ENCODE data around the gene AKR1D1. TPM values are rescaled to one million over a fixed set of nuclear protein-coding genes. Genes with fewer than 3 reads are reported as not detected.

The AKR1D1 gene
- total RNA-seq, 1 experiment from 2014 or later: 0.10 TPM

- DNase-seq (ENCODE audit: low read depth, low spot score) (no peak), ATAC-seq (no peak)
- no peaks in the 10 kb centered on the region for H3K9me3 ChIP-seq (ENCODE audit: control insufficient read depth in 1 of 2, insufficient read depth in 1 of 2, low read depth in 1 of 2, low read length in 2 of 2)
- BruUV-seq (replicated peaks): no TSS peak
- no peak overlapping the region for H2AFZ ChIP-seq (ENCODE audit: low read depth, low read length, poor library complexity, severe bottlenecking)
- no peaks in the 10 kb centered on the region for H3K27me3 ChIP-seq (ENCODE audit: insufficient read depth, low read length)
- no peak for TF ChIP-seq SRF (IDR thresholded peaks at IDR 0.05; ENCODE audit: low read depth)
- H3K36me3 ChIP-seq (ENCODE audit: control insufficient read depth in 1 of 2, insufficient read depth in 2 of 2, low read length in 2 of 2): no peaks in the 10 kb centered on the region
- no peak overlapping the region for H3K27ac ChIP-seq (ENCODE audit: low read depth, low read length)
- H3K9ac ChIP-seq (ENCODE audit: low read length): no peak overlapping the region
- H4K20me1 ChIP-seq (ENCODE audit: insufficient read depth): no peaks in the 10 kb centered on the region
- POLR2A ChIA-PET: interaction anchor here (0.6 kb wide), 1 partner anchor 50 kb away, joined by 4 read pairs; no protein-coding TSS in a partner anchor
- no peaks in the 10 kb centered on the region for H3K4me1 ChIP-seq (ENCODE audit: control insufficient read depth in 1 of 2, insufficient read depth in 2 of 2, low read length in 2 of 2)
- intact Hi-C loops (cut with micrococcal nuclease): no loop called here
- H3K4me3 ChIP-seq (replicated peaks in 1 of 2; ENCODE audit: low read depth in 1 of 2, low read length in 2 of 2): no peak overlapping the region
- H3K9me2 ChIP-seq (ENCODE audit: insufficient read depth): no peaks in the 10 kb centered on the region
- no peak overlapping the region for H3K4me2 ChIP-seq (ENCODE audit: low read length)
- CTCF ChIA-PET: no interaction called here
- RAD21 ChIA-PET (ENCODE audit: low non-redundant PET in 1 of 2, low total read pairs in 2 of 2, uncharacterized antibody in 2 of 2, unreplicated experiment in 2 of 2): no interaction called here
- no peaks in the 10 kb centered on the region for H3K79me2 ChIP-seq (ENCODE audit: insufficient read depth, low read length)
These were observed 16.3 kb downstream of the AKR1D1 start for GRCh38 chr7:138092486-138093028.

- DNase-seq (ENCODE audit: low read depth, low spot score) (no peak), ATAC-seq (no peak)
- Histone ChIP-seq H3K4me2 (ENCODE audit: low read length) (no peak overlapping the region), H3K9me2 (ENCODE audit: insufficient read depth) (no peaks in the 10 kb centered on the region), H3K27ac (ENCODE audit: low read depth, low read length) (no peak overlapping the region), H2AFZ (ENCODE audit: low read depth, low read length, poor library complexity, severe bottlenecking) (no peak overlapping the region), H3K79me2 (ENCODE audit: insufficient read depth, low read length) (no peaks in the 10 kb centered on the region), H3K27me3 (ENCODE audit: insufficient read depth, low read length) (no peaks in the 10 kb centered on the region), H3K4me3 (replicated peaks in 1 of 2; ENCODE audit: low read depth in 1 of 2, low read length in 2 of 2) (no peak overlapping the region), H3K4me1 (ENCODE audit: control insufficient read depth in 1 of 2, insufficient read depth in 2 of 2, low read length in 2 of 2) (no peaks in the 10 kb centered on the region), H3K36me3 (ENCODE audit: control insufficient read depth in 1 of 2, insufficient read depth in 2 of 2, low read length in 2 of 2) (no peaks in the 10 kb centered on the region), H3K9me3 (ENCODE audit: control insufficient read depth in 1 of 2, insufficient read depth in 1 of 2, low read depth in 1 of 2, low read length in 2 of 2) (no peaks in the 10 kb centered on the region), H3K9ac (ENCODE audit: low read length) (no peak overlapping the region), H4K20me1 (ENCODE audit: insufficient read depth) (no peaks in the 10 kb centered on the region)
- RAD21 ChIA-PET (ENCODE audit: low non-redundant PET in 1 of 2, low total read pairs in 2 of 2, uncharacterized antibody in 2 of 2, unreplicated experiment in 2 of 2): no interaction called here
- intact Hi-C loops (cut with micrococcal nuclease): no loop called here
- POLR2A ChIA-PET: no interaction called here
- CTCF ChIA-PET: interaction anchor here (1.7 kb wide), 1 partner anchor 642 kb away, joined by 6 read pairs; no protein-coding TSS in a partner anchor
- no TSS peak for BruUV-seq (replicated peaks)
- TF ChIP-seq ATF3 (IDR thresholded peaks at IDR 0.05): no peak
- no peak for TF ChIP-seq SP1 (IDR thresholded peaks at IDR 0.05; ENCODE audit: low read depth)
- no peak for TF ChIP-seq MAX (IDR thresholded peaks at IDR 0.05)
- no peak for TF ChIP-seq ELF1 (IDR thresholded peaks at IDR 0.05; ENCODE audit: borderline replicate concordance, low read depth)
- no peak for TF ChIP-seq POLR2AphosphoS5 (IDR thresholded peaks at IDR 0.05; ENCODE audit: low read depth, low read length)
- TF ChIP-seq ZFX (IDR thresholded peaks at IDR 0.05): no peak
- no peak for TF ChIP-seq EZH2phosphoT487 (IDR thresholded peaks at IDR 0.05; ENCODE audit: borderline replicate concordance)
- TF ChIP-seq RAD21 (IDR thresholded peaks at IDR 0.05; ENCODE audit: low read depth): no peak
- TF ChIP-seq CTCF (IDR thresholded peaks at IDR 0.05 in 2 of 3, conservative IDR thresholded peaks at IDR 0.05 in 1 of 3; ENCODE audit: borderline replicate concordance in 1 of 3, insufficient read depth in 1 of 3, low read depth in 2 of 3, low read length in 2 of 3): no peak
- no peak for TF ChIP-seq EGR1 (IDR thresholded peaks at IDR 0.05; ENCODE audit: low read depth)
- no peak for TF ChIP-seq FOSL1 (IDR thresholded peaks at IDR 0.05; ENCODE audit: low read depth)
- no peak for TF ChIP-seq CBX3 (IDR thresholded peaks at IDR 0.05; ENCODE audit: low read depth)
- TF ChIP-seq ZNF274 (IDR thresholded peaks at IDR 0.05; ENCODE audit: low read depth, low read length): no peak
- no peak for TF ChIP-seq POLR2A (IDR thresholded peaks at IDR 0.05; ENCODE audit: borderline replicate concordance, extremely low read depth, insufficient read depth, insufficient read length)
- no peak for TF ChIP-seq YY1 (IDR thresholded peaks at IDR 0.05; ENCODE audit: extremely low read depth, insufficient replicate concordance, low read depth, low read length)
These were observed 20.0 kb downstream of the AKR1D1 start for GRCh38 chr7:138095972-138096935.
